ENCODE data around the gene ENDOV. TPM values are rescaled to one million over a fixed set of nuclear protein-coding genes. Genes with fewer than 3 reads are reported as not detected.

The ENDOV gene
- 41.8 to 56.4 TPM (median 50.2 TPM) in 5 replicates for total RNA-seq (2022; extraction: Qiagen RNA extraction)

GRCh38 chr17:80414803-80415625, at the start of gene ENDOV:
Gene ENDOV (plus strand): TSS chr17:80415167. CDS start chr17:80415195, 28 bp downstream.

GRCh38 chr17:80475910-80476876, 61.2 kb downstream of the ENDOV start, which contains the start of gene NPTX1:
Gene NPTX1 (minus strand): TSS chr17:80476607. CDS start chr17:80476446, 161 bp downstream.

Other genes with a start within 250 kb of the ENDOV start
- gene CARD14, start 245.1 kb upstream of the ENDOV start, total RNA-seq (2022; extraction: Qiagen RNA extraction): 0.25 to 0.62 TPM (median 0.28 TPM) in 5 replicates
- 20.1 to 25.4 TPM (median 23.5 TPM) in 5 replicates for gene SGSH, start 194.8 kb upstream of the ENDOV start, total RNA-seq (2022; extraction: Qiagen RNA extraction)
- 12.7 to 17.3 TPM (median 15.1 TPM) in 5 replicates for gene SLC26A11, start 194.7 kb upstream of the ENDOV start, total RNA-seq (2022; extraction: Qiagen RNA extraction)
- gene RNF213, start 154.3 kb upstream of the ENDOV start, total RNA-seq (2022; extraction: Qiagen RNA extraction): 55.2 to 70.1 TPM (median 59.7 TPM) in 5 replicates
- 111 to 210 TPM (median 172 TPM) in 5 replicates for gene NPTX1, start 61.4 kb downstream of the ENDOV start, total RNA-seq (2022; extraction: Qiagen RNA extraction)
- 28.1 to 32.8 TPM (median 31.5 TPM) in 5 replicates for gene RPTOR, start 129.7 kb downstream of the ENDOV start, total RNA-seq (2022; extraction: Qiagen RNA extraction)

Data from A549 treated with Hydrocortisone at 1 μM for 4 hours (cell line).